ENCODE data around the gene OR13C3.
"Not testable (repeated sequence)": the region's sequence is repeated elsewhere in the genome, so short reads cannot be mapped to it uniquely, and the experiment has no call there.

Gene OR13C3

GRCh38 chr9:104536756-104537155 lies at the start of gene OR13C3:
TSS of gene OR13C3 (minus strand) at chr9:104536856. CDS start at chr9:104536723, 133 bp downstream.
- DNase-seq: no peak

- no peak for DNase-seq
Observed at GRCh38 chr9:104580562-104580961, 43.9 kb upstream of the OR13C3 start.

GRCh38 chr9:104577263-104577662 lies 40.6 kb upstream of the OR13C3 start:
- DNase-seq: no peak

GRCh38 chr9:104575456-104575855 lies 38.8 kb upstream of the OR13C3 start:
- DNase-seq: no peak

- no peak for DNase-seq
Observed at GRCh38 chr9:104572612-104573011, 36.0 kb upstream of the OR13C3 start.

- no peak for DNase-seq
Observed at GRCh38 chr9:104568868-104569267, 32.2 kb upstream of the OR13C3 start, which contains the start of gene OR13C8. TSS of gene OR13C8 (plus strand) at chr9:104569168. CDS start at chr9:104569168, 0 bp downstream.

- no peak for DNase-seq
Observed at GRCh38 chr9:104564358-104564757, 27.7 kb upstream of the OR13C3 start.

GRCh38 chr9:104556830-104557634 lies 20.4 kb upstream of the OR13C3 start:
- DNase-seq: no peak

- DNase-seq: no peak
Observed at GRCh38 chr9:104555521-104555920, 18.9 kb upstream of the OR13C3 start.

GRCh38 chr9:104553261-104553660 lies 16.6 kb upstream of the OR13C3 start:
- no peak for DNase-seq

- no peak for DNase-seq
Observed at GRCh38 chr9:104544644-104545043, 8.0 kb upstream of the OR13C3 start.

- DNase-seq: no peak
Observed at GRCh38 chr9:104539275-104539674, 2.6 kb upstream of the OR13C3 start.

- no peak for DNase-seq
Observed at GRCh38 chr9:104527109-104527508, 9.5 kb downstream of the OR13C3 start, which contains the start of gene OR13C4. TSS of gene OR13C4 (minus strand) at chr9:104527209. CDS start at chr9:104527209, 0 bp downstream.

- DNase-seq: not testable (repeated sequence)
Observed at GRCh38 chr9:104520241-104520640, 16.4 kb downstream of the OR13C3 start.

- no peak for DNase-seq
Observed at GRCh38 chr9:104514901-104515300, 21.8 kb downstream of the OR13C3 start.

- no peak for DNase-seq
Observed at GRCh38 chr9:104506565-104506964, 30.1 kb downstream of the OR13C3 start.

GRCh38 chr9:104503963-104504362 lies 32.7 kb downstream of the OR13C3 start, which contains the start of gene OR13F1:
TSS of gene OR13F1 (plus strand) at chr9:104504263. CDS start at chr9:104504263, 0 bp downstream.
- no peak for DNase-seq

GRCh38 chr9:104503440-104503839 lies 33.2 kb downstream of the OR13C3 start:
- DNase-seq: no peak

- DNase-seq: no peak
Observed at GRCh38 chr9:104494808-104495207, 41.8 kb downstream of the OR13C3 start.
